Neural cell (in vitro differentiated cells): ENCODE measurements around the gene ARTN. TPM values are rescaled to one million over a fixed set of nuclear protein-coding genes. Genes with fewer than 3 reads are reported as not detected.
A peak's percentile ranks its signal among the peaks of the same experiment; 100 is the strongest.

Experiments used
- H2AFZ ChIP-seq: fragments of 200-600, 300-800 bp; sonication (generic), shearing (Covaris generic); 2 replicates; pipeline ENCODE4 v1.6.0; 2014; ENCODE audit warnings: low read depth, mild to moderate bottlenecking, antibody characterized with exemption, low read length, moderate library complexity
- H3F3A ChIP-seq: fragments of 200-600 bp; shearing (Covaris generic); 2 replicates; pipeline ENCODE4 v1.6.1; 2016; ENCODE audit warnings: mild to moderate bottlenecking, moderate library complexity, mixed read lengths, antibody characterized with exemption, low read length; ENCODE audit not compliant: insufficient read depth, poor library complexity, severe bottlenecking
- H3K27ac ChIP-seq: fragments of 200-600, 300-800 bp; sonication (generic), shearing (Covaris generic); 2 replicates; pipeline ENCODE4 v1.5.1; 2014; ENCODE audit warnings: mild to moderate bottlenecking, low read length, moderate library complexity
- H3K27me3 ChIP-seq: fragments of 300-800, 200-600 bp; sonication (generic), shearing (Covaris generic); 2 replicates; pipeline ENCODE4 v1.6.0; 2014; ENCODE audit warnings: mild to moderate bottlenecking, low read depth, low read length, moderate library complexity; ENCODE audit not compliant: insufficient read depth
- H3K36me3 ChIP-seq: fragments of 300-800, 200-600 bp; sonication (generic), shearing (Covaris generic); 2 replicates; pipeline ENCODE4 v1.5.1; 2014; ENCODE audit warnings: mild to moderate bottlenecking, antibody characterized with exemption, low read length, moderate library complexity; ENCODE audit not compliant: insufficient read depth
- H3K4me2 ChIP-seq: fragments of 300-800, 200-600 bp; sonication (generic), shearing (Covaris generic); 2 replicates; pipeline ENCODE4 v1.6.0; 2014; ENCODE audit warnings: mild to moderate bottlenecking, low read length
- H3K4me3 ChIP-seq: fragments of 300-800, 200-600 bp; sonication (generic), shearing (Covaris generic); 2 replicates; pipeline ENCODE4 v1.5.1; 2014; ENCODE audit warnings: mild to moderate bottlenecking, low read length, moderate library complexity
- H3K79me2 ChIP-seq: fragments of 200-600 bp; shearing (Covaris generic); replicated peaks from 2 replicates; pipeline ENCODE4 v1.6.0; 2014; ENCODE audit warnings: mild to moderate bottlenecking, low read length, moderate library complexity; ENCODE audit not compliant: insufficient read depth
- H3K9ac ChIP-seq: fragments of 300-800, 200-600 bp; sonication (generic), shearing (Covaris generic); 2 replicates; pipeline ENCODE4 v1.6.1; 2016; ENCODE audit warnings: mild to moderate bottlenecking, low read length, mixed read lengths
- H3K9me2 ChIP-seq: fragments of 200-600 bp; shearing (Covaris generic); 2 replicates; pipeline ENCODE4 v1.6.1; 2016; ENCODE audit warnings: mild to moderate bottlenecking, low read length, mixed read lengths; ENCODE audit not compliant: insufficient read depth
- H3K9me3 ChIP-seq: fragments of 200-600, 300-800 bp; sonication (generic), shearing (Covaris generic); 2 replicates; pipeline ENCODE4 v1.6.1; 2016; ENCODE audit warnings: mild to moderate bottlenecking, mixed run types, low read length, moderate library complexity, mixed read lengths
- H4K20me1 ChIP-seq: fragments of 200-600 bp; shearing (Covaris generic); 2 replicates; pipeline ENCODE4 v1.6.1; 2016; ENCODE audit warnings: mild to moderate bottlenecking, mixed run types; ENCODE audit not compliant: insufficient read depth
- EP300 ChIP-seq: fragments of 450-650 bp; conservative IDR thresholded peaks from 2 replicates; pipeline ENCODE4 v1.6.1; 2014; ENCODE audit warnings: antibody characterized with exemption, mild to moderate bottlenecking, moderate library complexity; ENCODE audit not compliant: poor library complexity, severe bottlenecking
- EZH2 ChIP-seq: fragments of 200-600, 300-800 bp; shearing (Covaris generic), sonication (generic); IDR thresholded peaks from 2 replicates; pipeline ENCODE4 v1.6.1; 2014; ENCODE audit warnings: antibody characterized with exemption, low read length, borderline replicate concordance, mild to moderate bottlenecking; ENCODE audit not compliant: insufficient read depth, poor library complexity, severe bottlenecking
- MXI1 ChIP-seq: fragments of 450-650 bp; conservative IDR thresholded peaks from 2 replicates; pipeline ENCODE4 v1.6.1; 2014; ENCODE audit warnings: antibody characterized with exemption, mild to moderate bottlenecking; ENCODE audit not compliant: poor library complexity, severe bottlenecking
- POLR2AphosphoS5 ChIP-seq: IDR thresholded peaks from 2 replicates; pipeline ENCODE4 v1.6.1; 2012
- RAD21 ChIP-seq: fragments of 450-650 bp; conservative IDR thresholded peaks from 2 replicates; pipeline ENCODE4 v1.6.1; 2014; ENCODE audit warnings: antibody characterized with exemption, mild to moderate bottlenecking, moderate library complexity
- SMC3 ChIP-seq: fragments of 450-650 bp; conservative IDR thresholded peaks from 2 replicates; pipeline ENCODE4 v1.6.1; 2014; ENCODE audit warnings: antibody characterized with exemption, mild to moderate bottlenecking, moderate library complexity; ENCODE audit not compliant: poor library complexity
- TAF1 ChIP-seq: IDR thresholded peaks from 2 replicates; pipeline ENCODE4 v1.6.1; 2012; ENCODE audit warnings: low read depth
- polyA plus RNA-seq: library from polyadenylated mRNA; depleted of rRNA; stranded (reverse); fragments of >200 nt; gene quantifications from 2 replicates; pipeline ENCODE4 v1.2.3, GENCODE V29; 2014
- TF ChIP-seq, protein P1 (sequence below): fragments of 450-650 bp; IDR thresholded peaks from 2 replicates; pipeline ENCODE4 v1.5.1; 2014; ENCODE audit warnings: antibody characterized with exemption, mild to moderate bottlenecking, moderate library complexity; ENCODE audit not compliant: poor library complexity, severe bottlenecking
- TF ChIP-seq, protein P2 (sequence below): IDR thresholded peaks from 2 replicates; pipeline ENCODE4 v1.6.1; 2012; ENCODE audit warnings: borderline replicate concordance

Gene ARTN
- polyA plus RNA-seq, 1 donor from 2014 or later, result 1.4 TPM

DNA sequence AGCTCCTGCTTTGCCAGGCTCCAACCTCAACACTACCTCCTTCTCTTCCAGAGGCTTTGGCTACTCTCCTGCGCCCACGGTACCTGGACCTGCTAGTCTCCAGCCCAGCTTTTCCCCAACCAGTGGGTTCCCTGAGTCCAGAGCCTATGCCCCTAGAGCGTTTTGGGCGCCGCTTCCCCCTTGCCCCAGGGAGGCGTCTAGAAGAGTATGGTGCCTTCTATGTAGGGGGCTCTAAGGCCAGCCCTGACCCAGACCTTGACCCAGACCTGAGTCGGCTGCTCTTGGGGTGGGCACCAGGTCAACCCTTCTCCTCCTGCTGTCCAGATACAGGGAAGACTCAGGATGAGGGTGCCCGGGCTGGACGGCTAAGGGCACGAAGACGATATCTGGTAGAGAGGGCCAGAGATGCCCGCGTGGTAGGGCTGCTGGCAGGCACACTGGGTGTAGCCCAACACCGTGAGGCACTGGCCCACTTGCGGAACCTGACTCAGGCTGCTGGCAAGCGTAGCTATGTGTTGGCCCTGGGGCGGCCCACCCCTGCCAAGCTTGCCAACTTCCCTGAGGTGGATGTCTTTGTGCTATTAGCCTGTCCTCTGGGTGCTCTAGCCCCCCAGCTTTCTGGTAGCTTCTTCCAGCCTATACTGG, 37.9 kb downstream of the ARTN start:
- Histone ChIP-seq H3K4me2 (no peak overlapping the region), H3K9me2 (no peaks in the 10 kb centered on the region), H3K9ac (no peak overlapping the region), H3K36me3 (no peaks in the 10 kb centered on the region), H3F3A (no peaks in the 10 kb centered on the region), H3K4me3 (no peak overlapping the region), H3K27ac (no peak overlapping the region), H3K27me3 (no peaks in the 10 kb centered on the region), H3K9me3 (no peaks in the 10 kb centered on the region), H4K20me1 (peaks cover 3% of the 10 kb centered on the region), H2AFZ (no peak overlapping the region), H3K79me2 (peaks cover 16% of the 10 kb centered on the region)
- TF ChIP-seq, protein P1, sequence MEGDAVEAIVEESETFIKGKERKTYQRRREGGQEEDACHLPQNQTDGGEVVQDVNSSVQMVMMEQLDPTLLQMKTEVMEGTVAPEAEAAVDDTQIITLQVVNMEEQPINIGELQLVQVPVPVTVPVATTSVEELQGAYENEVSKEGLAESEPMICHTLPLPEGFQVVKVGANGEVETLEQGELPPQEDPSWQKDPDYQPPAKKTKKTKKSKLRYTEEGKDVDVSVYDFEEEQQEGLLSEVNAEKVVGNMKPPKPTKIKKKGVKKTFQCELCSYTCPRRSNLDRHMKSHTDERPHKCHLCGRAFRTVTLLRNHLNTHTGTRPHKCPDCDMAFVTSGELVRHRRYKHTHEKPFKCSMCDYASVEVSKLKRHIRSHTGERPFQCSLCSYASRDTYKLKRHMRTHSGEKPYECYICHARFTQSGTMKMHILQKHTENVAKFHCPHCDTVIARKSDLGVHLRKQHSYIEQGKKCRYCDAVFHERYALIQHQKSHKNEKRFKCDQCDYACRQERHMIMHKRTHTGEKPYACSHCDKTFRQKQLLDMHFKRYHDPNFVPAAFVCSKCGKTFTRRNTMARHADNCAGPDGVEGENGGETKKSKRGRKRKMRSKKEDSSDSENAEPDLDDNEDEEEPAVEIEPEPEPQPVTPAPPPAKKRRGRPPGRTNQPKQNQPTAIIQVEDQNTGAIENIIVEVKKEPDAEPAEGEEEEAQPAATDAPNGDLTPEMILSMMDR, result no peak
- no peak for TF ChIP-seq EZH2
- TF ChIP-seq EP300, result no peak
- TF ChIP-seq POLR2AphosphoS5, result no peak
- no peak for TF ChIP-seq MXI1
- no peak for TF ChIP-seq TAF1
- no peak for TF ChIP-seq RAD21
- TF ChIP-seq, protein P2, sequence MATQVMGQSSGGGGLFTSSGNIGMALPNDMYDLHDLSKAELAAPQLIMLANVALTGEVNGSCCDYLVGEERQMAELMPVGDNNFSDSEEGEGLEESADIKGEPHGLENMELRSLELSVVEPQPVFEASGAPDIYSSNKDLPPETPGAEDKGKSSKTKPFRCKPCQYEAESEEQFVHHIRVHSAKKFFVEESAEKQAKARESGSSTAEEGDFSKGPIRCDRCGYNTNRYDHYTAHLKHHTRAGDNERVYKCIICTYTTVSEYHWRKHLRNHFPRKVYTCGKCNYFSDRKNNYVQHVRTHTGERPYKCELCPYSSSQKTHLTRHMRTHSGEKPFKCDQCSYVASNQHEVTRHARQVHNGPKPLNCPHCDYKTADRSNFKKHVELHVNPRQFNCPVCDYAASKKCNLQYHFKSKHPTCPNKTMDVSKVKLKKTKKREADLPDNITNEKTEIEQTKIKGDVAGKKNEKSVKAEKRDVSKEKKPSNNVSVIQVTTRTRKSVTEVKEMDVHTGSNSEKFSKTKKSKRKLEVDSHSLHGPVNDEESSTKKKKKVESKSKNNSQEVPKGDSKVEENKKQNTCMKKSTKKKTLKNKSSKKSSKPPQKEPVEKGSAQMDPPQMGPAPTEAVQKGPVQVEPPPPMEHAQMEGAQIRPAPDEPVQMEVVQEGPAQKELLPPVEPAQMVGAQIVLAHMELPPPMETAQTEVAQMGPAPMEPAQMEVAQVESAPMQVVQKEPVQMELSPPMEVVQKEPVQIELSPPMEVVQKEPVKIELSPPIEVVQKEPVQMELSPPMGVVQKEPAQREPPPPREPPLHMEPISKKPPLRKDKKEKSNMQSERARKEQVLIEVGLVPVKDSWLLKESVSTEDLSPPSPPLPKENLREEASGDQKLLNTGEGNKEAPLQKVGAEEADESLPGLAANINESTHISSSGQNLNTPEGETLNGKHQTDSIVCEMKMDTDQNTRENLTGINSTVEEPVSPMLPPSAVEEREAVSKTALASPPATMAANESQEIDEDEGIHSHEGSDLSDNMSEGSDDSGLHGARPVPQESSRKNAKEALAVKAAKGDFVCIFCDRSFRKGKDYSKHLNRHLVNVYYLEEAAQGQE, result no peak
- no peak for TF ChIP-seq SMC3

DNA sequence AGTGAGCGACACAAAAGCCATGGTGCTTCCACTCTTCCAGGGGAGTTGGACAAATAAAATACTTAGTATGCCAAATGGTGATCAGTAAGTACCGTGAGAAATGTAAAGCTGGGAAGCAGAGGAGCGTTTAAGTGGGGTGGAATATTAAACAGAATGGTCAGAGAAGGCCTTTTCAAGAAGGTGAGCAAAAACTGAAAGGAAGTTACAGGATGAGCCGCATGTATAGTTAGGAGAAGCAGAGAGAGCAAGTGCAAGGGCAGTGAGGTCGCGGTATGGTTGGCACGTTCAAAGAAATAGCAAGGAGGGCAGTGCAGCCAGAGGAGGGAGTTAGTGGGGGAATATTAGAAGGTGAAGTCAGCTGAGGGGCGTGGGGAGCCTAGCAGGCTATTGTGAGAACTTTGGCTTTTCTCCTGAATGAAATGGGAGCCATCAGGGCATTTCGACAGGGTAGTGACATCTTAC, 40.4 kb downstream of the ARTN start:
- no peak for TF ChIP-seq EZH2
- no peak for TF ChIP-seq POLR2AphosphoS5
- TF ChIP-seq SMC3, result no peak
- TF ChIP-seq EP300, result no peak
- TF ChIP-seq RAD21, result no peak
- TF ChIP-seq TAF1, result no peak
- TF ChIP-seq, protein P2, result no peak
- TF ChIP-seq MXI1, result no peak
- TF ChIP-seq, protein P1, result no peak
- peak overlapping the region; percentile 95 for H3K9ac ChIP-seq
- peaks cover 3% of the 10 kb centered on the region for H4K20me1 ChIP-seq
- peak overlapping the region; percentile 80 for H3K27ac ChIP-seq
- peak overlapping the region; percentile 71 for H2AFZ ChIP-seq
- peaks cover 31% of the 10 kb centered on the region for H3K79me2 ChIP-seq
- no peaks in the 10 kb centered on the region for H3K27me3 ChIP-seq
- H3K36me3 ChIP-seq, result no peaks in the 10 kb centered on the region
- H3K4me3 ChIP-seq, result peak overlapping the region; percentile 94
- H3K9me2 ChIP-seq, result no peaks in the 10 kb centered on the region
- peak overlapping the region; percentile 78 for H3K4me2 ChIP-seq
- H3F3A ChIP-seq, result no peaks in the 10 kb centered on the region
- H3K9me3 ChIP-seq, result no peaks in the 10 kb centered on the region
